Ishikawa (cell line): ENCODE measurements around the gene BRAT1.

Source experiments
- CEBPB ChIP-seq: IDR thresholded peaks from 2 replicates; pipeline ENCODE4 v1.6.1; 2012
- EP300 ChIP-seq: IDR thresholded peaks from 2 replicates; pipeline ENCODE4 v1.6.1; 2012; ENCODE audit warnings: borderline replicate concordance
- TAF1 ChIP-seq: IDR thresholded peaks from 2 replicates; pipeline ENCODE4 v1.6.1; 2012; ENCODE audit warnings: low read depth, mild to moderate bottlenecking
- TCF12 ChIP-seq: IDR thresholded peaks from 2 replicates; pipeline ENCODE4 v1.6.1; 2012; ENCODE audit warnings: low read depth
- TEAD4 ChIP-seq: IDR thresholded peaks from 2 replicates; pipeline ENCODE4 v1.6.1; 2012
- TF ChIP-seq, protein P1 (sequence below): IDR thresholded peaks from 2 replicates; pipeline ENCODE4 v1.6.1; 2012; ENCODE audit warnings: low read depth, mild to moderate bottlenecking
- TF ChIP-seq, protein P2 (sequence below): IDR thresholded peaks from 2 replicates; pipeline ENCODE4 v1.6.1; 2012
- TF ChIP-seq, protein P3 (sequence below): IDR thresholded peaks from 2 replicates; pipeline ENCODE4 v1.6.1; 2012

DNA sequence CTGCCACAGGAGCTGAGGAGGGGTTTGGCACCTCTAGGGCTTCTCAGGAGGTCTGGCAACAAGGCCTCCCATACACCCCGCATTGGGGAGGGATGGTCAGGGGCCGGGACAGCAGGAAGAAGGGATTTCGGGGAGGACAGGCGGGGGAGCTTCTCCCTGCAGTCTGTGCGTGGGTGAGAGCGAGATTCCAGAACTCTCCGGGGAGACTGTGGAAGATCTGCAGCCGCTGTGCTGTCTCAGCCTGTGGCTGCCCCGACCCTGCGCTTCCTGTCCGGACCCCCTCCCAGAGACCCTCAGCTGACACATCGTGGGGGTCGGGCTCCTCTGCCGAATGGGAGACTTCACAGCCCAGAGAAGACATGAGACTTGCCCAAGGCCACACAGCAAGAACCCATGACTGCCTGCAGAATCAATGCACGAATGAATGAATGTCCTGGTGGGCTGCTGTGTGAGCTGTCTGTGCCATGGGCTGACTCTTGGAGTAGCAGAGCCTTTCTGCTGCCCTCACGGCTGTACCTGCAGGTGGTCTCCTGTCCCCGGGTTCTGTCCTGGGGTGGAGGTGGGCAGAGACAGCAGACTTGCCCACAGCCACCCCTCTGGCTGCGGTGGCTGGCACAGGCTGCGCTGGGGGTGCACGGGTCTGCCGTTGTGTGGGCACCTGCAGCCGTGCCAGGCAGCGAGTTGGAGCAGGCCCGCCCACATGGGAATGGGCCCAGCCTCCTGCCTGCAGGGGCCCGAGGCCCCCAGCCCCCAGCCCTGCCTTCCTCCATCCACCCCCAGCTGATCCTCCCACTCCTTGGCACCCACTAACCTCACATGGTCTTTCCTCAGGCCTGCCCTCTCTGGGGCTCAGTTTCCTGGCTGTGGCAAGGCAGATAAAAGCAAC lies 52.0 kb downstream of the BRAT1 start:
- TF ChIP-seq CEBPB (no peak), TAF1 (no peak), TEAD4 (no peak), TCF12 (no peak), EP300 (no peak)
- TF ChIP-seq, protein P1, sequence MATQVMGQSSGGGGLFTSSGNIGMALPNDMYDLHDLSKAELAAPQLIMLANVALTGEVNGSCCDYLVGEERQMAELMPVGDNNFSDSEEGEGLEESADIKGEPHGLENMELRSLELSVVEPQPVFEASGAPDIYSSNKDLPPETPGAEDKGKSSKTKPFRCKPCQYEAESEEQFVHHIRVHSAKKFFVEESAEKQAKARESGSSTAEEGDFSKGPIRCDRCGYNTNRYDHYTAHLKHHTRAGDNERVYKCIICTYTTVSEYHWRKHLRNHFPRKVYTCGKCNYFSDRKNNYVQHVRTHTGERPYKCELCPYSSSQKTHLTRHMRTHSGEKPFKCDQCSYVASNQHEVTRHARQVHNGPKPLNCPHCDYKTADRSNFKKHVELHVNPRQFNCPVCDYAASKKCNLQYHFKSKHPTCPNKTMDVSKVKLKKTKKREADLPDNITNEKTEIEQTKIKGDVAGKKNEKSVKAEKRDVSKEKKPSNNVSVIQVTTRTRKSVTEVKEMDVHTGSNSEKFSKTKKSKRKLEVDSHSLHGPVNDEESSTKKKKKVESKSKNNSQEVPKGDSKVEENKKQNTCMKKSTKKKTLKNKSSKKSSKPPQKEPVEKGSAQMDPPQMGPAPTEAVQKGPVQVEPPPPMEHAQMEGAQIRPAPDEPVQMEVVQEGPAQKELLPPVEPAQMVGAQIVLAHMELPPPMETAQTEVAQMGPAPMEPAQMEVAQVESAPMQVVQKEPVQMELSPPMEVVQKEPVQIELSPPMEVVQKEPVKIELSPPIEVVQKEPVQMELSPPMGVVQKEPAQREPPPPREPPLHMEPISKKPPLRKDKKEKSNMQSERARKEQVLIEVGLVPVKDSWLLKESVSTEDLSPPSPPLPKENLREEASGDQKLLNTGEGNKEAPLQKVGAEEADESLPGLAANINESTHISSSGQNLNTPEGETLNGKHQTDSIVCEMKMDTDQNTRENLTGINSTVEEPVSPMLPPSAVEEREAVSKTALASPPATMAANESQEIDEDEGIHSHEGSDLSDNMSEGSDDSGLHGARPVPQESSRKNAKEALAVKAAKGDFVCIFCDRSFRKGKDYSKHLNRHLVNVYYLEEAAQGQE: no peak
- TF ChIP-seq, protein P2, sequence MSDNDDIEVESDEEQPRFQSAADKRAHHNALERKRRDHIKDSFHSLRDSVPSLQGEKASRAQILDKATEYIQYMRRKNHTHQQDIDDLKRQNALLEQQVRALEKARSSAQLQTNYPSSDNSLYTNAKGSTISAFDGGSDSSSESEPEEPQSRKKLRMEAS: no peak
- TF ChIP-seq, protein P3, sequence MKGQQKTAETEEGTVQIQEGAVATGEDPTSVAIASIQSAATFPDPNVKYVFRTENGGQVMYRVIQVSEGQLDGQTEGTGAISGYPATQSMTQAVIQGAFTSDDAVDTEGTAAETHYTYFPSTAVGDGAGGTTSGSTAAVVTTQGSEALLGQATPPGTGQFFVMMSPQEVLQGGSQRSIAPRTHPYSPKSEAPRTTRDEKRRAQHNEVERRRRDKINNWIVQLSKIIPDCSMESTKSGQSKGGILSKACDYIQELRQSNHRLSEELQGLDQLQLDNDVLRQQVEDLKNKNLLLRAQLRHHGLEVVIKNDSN: no peak
